GM23338 (cell line): ENCODE measurements around the gene MID1IP1. TPM values are rescaled to one million over a fixed set of nuclear protein-coding genes. Genes with fewer than 3 reads are reported as not detected.

Source experiments
- ATAC-seq: fragments of 200-7000 bp; cut with Tn5 transposase; 3 replicates; pipeline ENCODE4 v1.9.1; 2020
- DNase-seq: peaks from one replicate; pipeline ENCODE4 v3.0.0-alpha.2; 2015; ENCODE audit warnings: low spot score
- H2AFZ ChIP-seq: fragments of 200-600 bp; sonication (generic); 2 replicates; pipeline ENCODE4 v1.8.0; 2016; ENCODE audit warnings: antibody characterized with exemption, mild to moderate bottlenecking, moderate library complexity
- H3F3A ChIP-seq: fragments of 200-600 bp; sonication (generic); replicated peaks from 2 replicates; pipeline ENCODE4 v1.8.0; 2017; ENCODE audit warnings: antibody characterized with exemption, mixed run types, low read depth
- H3K27ac ChIP-seq: fragments of 200-600 bp; sonication (generic); 2 replicates; pipeline ENCODE4 v1.6.1; 2016; ENCODE audit warnings: low read depth
- H3K27me3 ChIP-seq: fragments of 200-600 bp; sonication (generic); 2 replicates; pipeline ENCODE4 v1.8.0; 2016; ENCODE audit warnings: mild to moderate bottlenecking, mixed run types, moderate library complexity; ENCODE audit not compliant: insufficient read depth
- H3K36me3 ChIP-seq: fragments of 200-600 bp; sonication (generic); 2 replicates; pipeline ENCODE4 v1.8.0; 2016; ENCODE audit warnings: mild to moderate bottlenecking; ENCODE audit not compliant: insufficient read depth
- H3K4me1 ChIP-seq: fragments of 200-600 bp; sonication (generic); 2 replicates; pipeline ENCODE4 v1.8.0; 2016; ENCODE audit warnings: mild to moderate bottlenecking, moderate library complexity; ENCODE audit not compliant: insufficient read depth
- H3K4me2 ChIP-seq: fragments of 200-600 bp; sonication (generic); 2 replicates; pipeline ENCODE4 v1.7.1; 2017; ENCODE audit warnings: mixed run types
- H3K4me3 ChIP-seq: fragments of 200-600 bp; sonication (generic); 2 replicates; pipeline ENCODE4 v1.6.1; 2016; ENCODE audit warnings: mixed run types
- H3K79me2 ChIP-seq: fragments of 200-600 bp; sonication (generic); replicated peaks from 2 replicates; pipeline ENCODE4 v1.8.0; 2017; ENCODE audit warnings: mild to moderate bottlenecking; ENCODE audit not compliant: insufficient read depth
- H3K9me2 ChIP-seq: fragments of 200-600 bp; sonication (generic); 2 replicates; pipeline ENCODE4 v1.8.0; 2017; ENCODE audit not compliant: insufficient read depth
- H4K20me1 ChIP-seq: fragments of 200-600 bp; sonication (generic); replicated peaks from 2 replicates; pipeline ENCODE4 v1.8.0; 2017; ENCODE audit warnings: mild to moderate bottlenecking; ENCODE audit not compliant: insufficient read depth
- H3K27ac Mint-ChIP-seq: 2 replicates; pipeline ENCODE4 v1.8.0; 2020; ENCODE audit warnings: inconsistent platforms, mild to moderate bottlenecking, moderate library complexity, mixed read lengths
- H3K27me3 Mint-ChIP-seq: 3 replicates; pipeline ENCODE4 v1.8.0; 2022; ENCODE audit warnings: low read depth, mild to moderate bottlenecking, moderate library complexity, mixed read lengths, inconsistent platforms; ENCODE audit not compliant: insufficient read depth, poor library complexity
- H3K36me3 Mint-ChIP-seq: 3 replicates; pipeline ENCODE4 v1.8.0; 2021; ENCODE audit warnings: low read depth, mild to moderate bottlenecking, inconsistent platforms, moderate library complexity, mixed read lengths
- H3K4me1 Mint-ChIP-seq: 3 replicates; pipeline ENCODE4 v1.8.0; 2020; ENCODE audit warnings: mild to moderate bottlenecking, inconsistent platforms, mixed read lengths
- H3K4me3 Mint-ChIP-seq: 3 replicates; pipeline ENCODE4 v1.8.0; 2021; ENCODE audit warnings: moderate library complexity, mild to moderate bottlenecking, inconsistent platforms, mixed read lengths
- H3K9me3 Mint-ChIP-seq: 3 replicates; pipeline ENCODE4 v1.8.0; 2020; ENCODE audit warnings: moderate library complexity, mild to moderate bottlenecking, inconsistent platforms, mixed read lengths
- CREB1 ChIP-seq: fragments of 250-450 bp; sonication (Bioruptor Pico); IDR thresholded peaks from 2 replicates; pipeline ENCODE4 v1.5.0; 2020; ENCODE audit warnings: low read depth, mild to moderate bottlenecking, moderate library complexity
- CTCF ChIP-seq, 2 experiments: fragments of 200-600 bp in 1 of 2; sonication (generic) in 1 of 2; conservative IDR thresholded peaks; 2 replicates each; pipeline versions ENCODE4 v1.5.1 to v1.6.1; 2016 to 2017; ENCODE audit warnings: antibody characterized with exemption in 2 of 2, low read depth in 2 of 2, mild to moderate bottlenecking in 2 of 2, moderate library complexity in 1 of 2
- ETS1 ChIP-seq: IDR thresholded peaks from 2 replicates; pipeline ENCODE4 v1.6.1; 2016; ENCODE audit warnings: antibody characterized with exemption
- EZH2 ChIP-seq: fragments of 200-600 bp; sonication (generic); IDR thresholded peaks from one replicate; pipeline ENCODE4 v1.8.0; 2017; ENCODE audit warnings: antibody characterized with exemption, mild to moderate bottlenecking, low read depth; ENCODE audit not compliant: unreplicated experiment
- EZH2phosphoT487 ChIP-seq: fragments of 200-600 bp; sonication (generic); IDR thresholded peaks from one replicate; pipeline ENCODE4 v1.8.1; 2018; ENCODE audit warnings: antibody characterized with exemption; ENCODE audit not compliant: unreplicated experiment
- JUNB ChIP-seq: IDR thresholded peaks from one replicate; pipeline ENCODE4 v1.6.1; 2016; ENCODE audit warnings: antibody characterized with exemption; ENCODE audit not compliant: unreplicated experiment
- NANOG ChIP-seq: IDR thresholded peaks from 2 replicates; pipeline ENCODE4 v1.6.1; 2016; ENCODE audit warnings: antibody characterized with exemption, borderline replicate concordance
- POLR2AphosphoS5 ChIP-seq: IDR thresholded peaks from 2 replicates; pipeline ENCODE4 v1.6.1; 2016; ENCODE audit warnings: antibody characterized with exemption, low read depth
- REST ChIP-seq: IDR thresholded peaks from one replicate; pipeline ENCODE4 v1.6.1; 2018; ENCODE audit warnings: antibody characterized with exemption; ENCODE audit not compliant: unreplicated experiment
- STAT1 ChIP-seq: IDR thresholded peaks from one replicate; pipeline ENCODE4 v1.6.1; 2016; ENCODE audit warnings: antibody characterized with exemption; ENCODE audit not compliant: unreplicated experiment
- ZNF114 ChIP-seq: fragments of 250-450 bp; sonication (Bioruptor Pico); IDR thresholded peaks from 2 replicates; pipeline ENCODE4 v1.5.0; 2020; ENCODE audit warnings: mild to moderate bottlenecking, moderate library complexity
- ZNF331 ChIP-seq: fragments of 250-450 bp; sonication (Bioruptor Pico); IDR thresholded peaks from 2 replicates; pipeline ENCODE4 v1.5.0; 2020; ENCODE audit warnings: low read depth, mild to moderate bottlenecking, moderate library complexity
- ZNF462 ChIP-seq: fragments of 250-450 bp; sonication (Bioruptor Pico); IDR thresholded peaks from 2 replicates; pipeline ENCODE4 v1.5.0; 2020; ENCODE audit warnings: mild to moderate bottlenecking, moderate library complexity
- polyA plus RNA-seq: library from polyadenylated mRNA; unstranded; fragments of >200 nt; fragmentation: Nextera tagmentation; extraction: Ambion mirVana; gene quantifications from 2 replicates; pipeline ENCODE4 v1.2.1, GENCODE V29; 2016
- total RNA-seq: library from RNA; depleted of rRNA; stranded (reverse); fragments of >200 nt; shearing (Covaris generic); gene quantifications from 2 replicates; pipeline ENCODE4 v1.2.3, GENCODE V29; 2014

MID1IP1 gene
- total and polyA plus RNA-seq, 2 experiments from 2014 or later = 26.1 to 161 TPM

- no peaks in the 10 kb centered on the region for H3K27me3 ChIP-seq
- TF ChIP-seq ZNF462 (no peak), EZH2 (no peak), POLR2AphosphoS5 (no peak), CREB1 (CRISPR knock-in tag) (no peak), ZNF331 (no peak), STAT1 (no peak), EZH2phosphoT487 (no peak), NANOG (no peak), CTCF (conservative IDR thresholded peaks at IDR 0.05; ENCODE audit: low read depth in 2 of 2) (no peak), ZNF114 (no peak), ETS1 (no peak), JUNB (no peak), REST (no peak)
- no peak for ATAC-seq
- no peak overlapping the region for H3K4me2 ChIP-seq
- H4K20me1 ChIP-seq = no peaks in the 10 kb centered on the region
- H3K4me1 ChIP-seq = peaks cover 4% of the 10 kb centered on the region
- no peaks in the 10 kb centered on the region for H3K79me2 ChIP-seq
- DNase-seq = no peak
- no peak overlapping the region for H2AFZ ChIP-seq
- no peak overlapping the region for H3K27ac Mint-ChIP-seq
- no peaks in the 10 kb centered on the region for H3K36me3 Mint-ChIP-seq
- no peaks in the 10 kb centered on the region for H3K9me2 ChIP-seq
- no peaks in the 10 kb centered on the region for H3F3A ChIP-seq
- no peaks in the 10 kb centered on the region for H3K27me3 Mint-ChIP-seq
- no peak overlapping the region for H3K27ac ChIP-seq
- no peaks in the 10 kb centered on the region for H3K9me3 Mint-ChIP-seq
- peaks cover 15% of the 10 kb centered on the region for H3K4me1 Mint-ChIP-seq
- no peak overlapping the region for H3K4me3 ChIP-seq
- H3K4me3 Mint-ChIP-seq = no peak overlapping the region
- H3K36me3 ChIP-seq = no peaks in the 10 kb centered on the region
These were observed 44.2 kb downstream of the MID1IP1 start for GRCh38 chrX:38845426-38845825.
